Liver (tissue), 9 donors: ENCODE measurements around the gene CXCR6. TPM values are rescaled to one million over a fixed set of nuclear protein-coding genes. Genes with fewer than 3 reads are reported as not detected.
A peak's percentile ranks its signal among the peaks of the same experiment; 100 is the strongest.

ENCODE experiments used
- DNase-seq: peaks from one replicate; pipeline ENCODE4 v3.0.0-alpha.2; 2017; ENCODE audit warnings: low spot score
- H3K27ac ChIP-seq, 2 donors: one replicate each; pipeline ENCODE4 v1.7.0; 2013; ENCODE audit warnings: inconsistent platforms in 2 of 2, low read length in 2 of 2, control low read depth in 1 of 2, low read depth in 1 of 2, mild to moderate bottlenecking in 1 of 2
- H3K27me3 ChIP-seq, 4 donors: one replicate each; pipeline versions ENCODE4 v1.6.1 to v1.7.0; 2013; ENCODE audit warnings: low read length in 3 of 4, inconsistent platforms in 1 of 4, mild to moderate bottlenecking in 1 of 4, moderate library complexity in 1 of 4; ENCODE audit not compliant: control insufficient read depth in 4 of 4, insufficient read depth in 4 of 4
- H3K36me3 ChIP-seq, 4 donors: one replicate each; pipeline versions ENCODE4 v1.6.1 to v1.7.0; 2013; ENCODE audit warnings: low read length in 3 of 4, mild to moderate bottlenecking in 3 of 4, low read depth in 1 of 4, moderate library complexity in 1 of 4; ENCODE audit not compliant: control insufficient read depth in 4 of 4, insufficient read depth in 3 of 4
- H3K4me1 ChIP-seq, 4 donors: one replicate each; pipeline versions ENCODE4 v1.6.1 to v1.7.0; 2013; ENCODE audit warnings: low read length in 3 of 4, mild to moderate bottlenecking in 3 of 4, moderate library complexity in 1 of 4; ENCODE audit not compliant: control insufficient read depth in 4 of 4, insufficient read depth in 4 of 4
- H3K4me3 ChIP-seq, 3 donors: one replicate each; pipeline versions ENCODE4 v1.6.1 to v1.7.0; 2013; ENCODE audit warnings: low read length in 3 of 3, control low read depth in 1 of 3, low read depth in 1 of 3, mild to moderate bottlenecking in 1 of 3
- H3K9ac ChIP-seq, 2 donors: one replicate each; pipeline ENCODE4 v1.7.0; 2013; ENCODE audit warnings: low read length in 2 of 2, mild to moderate bottlenecking in 2 of 2, moderate library complexity in 2 of 2, control low read depth in 1 of 2, low read depth in 1 of 2
- H3K9me3 ChIP-seq, 4 donors: one replicate each; pipeline versions ENCODE4 v1.6.1 to v1.7.0; 2013; ENCODE audit warnings: low read length in 3 of 4; ENCODE audit not compliant: control insufficient read depth in 4 of 4
- EGR1 ChIP-seq, 2 donors: IDR thresholded peaks; 2 replicates each; pipeline ENCODE4 v1.6.1; 2016 to 2018; ENCODE audit warnings: antibody characterized with exemption in 2 of 2, low read depth in 2 of 2
- FOXA1 ChIP-seq: IDR thresholded peaks from 2 replicates; pipeline ENCODE4 v1.6.1; 2016; ENCODE audit warnings: antibody characterized with exemption
- FOXA2 ChIP-seq: IDR thresholded peaks from 2 replicates; pipeline ENCODE4 v1.6.1; 2016; ENCODE audit warnings: antibody characterized with exemption
- GABPA ChIP-seq, 2 donors: IDR thresholded peaks in 1 of 2; conservative IDR thresholded peaks in 1 of 2; 2 replicates each; pipeline ENCODE4 v1.6.1; 2016; ENCODE audit warnings: antibody characterized with exemption in 2 of 2, mild to moderate bottlenecking in 1 of 2, moderate library complexity in 1 of 2
- HNF4A ChIP-seq, 2 donors: conservative IDR thresholded peaks; 2 replicates each; pipeline ENCODE4 v1.6.1; 2016; ENCODE audit warnings: antibody characterized with exemption in 2 of 2, mild to moderate bottlenecking in 2 of 2
- HNF4G ChIP-seq: IDR thresholded peaks from 2 replicates; pipeline ENCODE4 v1.6.1; 2016; ENCODE audit warnings: antibody characterized with exemption
- JUND ChIP-seq, 2 donors: IDR thresholded peaks; 2 replicates each; pipeline ENCODE4 v1.6.1; 2016; ENCODE audit warnings: antibody characterized with exemption in 2 of 2
- NR2F2 ChIP-seq: IDR thresholded peaks from 2 replicates; pipeline ENCODE4 v1.6.1; 2016; ENCODE audit warnings: antibody characterized with exemption
- RAD21 ChIP-seq, 2 donors: IDR thresholded peaks; 2 replicates each; pipeline ENCODE4 v1.6.1; 2016; ENCODE audit warnings: antibody characterized with exemption in 2 of 2, mild to moderate bottlenecking in 2 of 2
- REST ChIP-seq: IDR thresholded peaks from 2 replicates; pipeline ENCODE4 v1.6.1; 2016; ENCODE audit warnings: antibody characterized with exemption, mild to moderate bottlenecking
- RXRA ChIP-seq, 2 donors: IDR thresholded peaks; 2 replicates each; pipeline ENCODE4 v1.6.1; 2017 to 2018; ENCODE audit warnings: antibody characterized with exemption in 2 of 2, mild to moderate bottlenecking in 1 of 2
- SP1 ChIP-seq: IDR thresholded peaks from 2 replicates; pipeline ENCODE4 v1.6.1; 2018; ENCODE audit warnings: antibody characterized with exemption, mild to moderate bottlenecking
- TAF1 ChIP-seq: conservative IDR thresholded peaks from 2 replicates; pipeline ENCODE4 v1.6.1; 2016; ENCODE audit warnings: antibody characterized with exemption, mild to moderate bottlenecking
- YY1 ChIP-seq: IDR thresholded peaks from 2 replicates; pipeline ENCODE4 v1.6.1; 2016; ENCODE audit warnings: antibody characterized with exemption, mild to moderate bottlenecking
- ZBTB33 ChIP-seq: IDR thresholded peaks from 2 replicates; pipeline ENCODE4 v1.6.1; 2016; ENCODE audit warnings: antibody characterized with exemption
- WGBS: extraction: QIAGEN DNeasy Blood & Tissue Kit; methylation state at CpG from one replicate; pipeline ENCODE4 v1.1.7; 2013; 5-methylcytosine and 5-hydroxymethylcytosine counted together
- polyA plus RNA-seq, 2 donors: library from polyadenylated mRNA; stranded (reverse) in 1 of 2; unstranded in 1 of 2; fragments of 200-250 nt in 1 of 2; fragments of >200 nt in 1 of 2; fragmentation: Nextera tagmentation in 1 of 2; extraction: Ambion mirVana in 1 of 2; gene quantifications; one replicate each; pipeline versions ENCODE4 v1.2.1 to v1.2.3, GENCODE V29; 2013 to 2015
- total RNA-seq, 2 donors: library from RNA; depleted of rRNA; stranded (reverse); fragments of >200 nt; gene quantifications; one replicate each; pipeline ENCODE4 v1.2.3, GENCODE V29; 2014
- TF ChIP-seq, protein P1 (sequence below): IDR thresholded peaks from 2 replicates; pipeline ENCODE4 v1.6.1; 2016; ENCODE audit warnings: antibody characterized with exemption
- TF ChIP-seq, protein P2 (sequence below): fragments of 150-350 bp; IDR thresholded peaks from 2 replicates; pipeline ENCODE4 v1.5.1; 2017; ENCODE audit warnings: improper control_type of control experiment, low read depth, low read length; ENCODE audit not compliant: missing input control
- donor health status: healthy.
- donor health status: healthy.
- donor health status: healthy.
- donor health status: healthy.
- donor health status: healthy.

Gene CXCR6
- total and polyA plus RNA-seq, 4 donors, result 0.60 to 2.9 (median 0.96) TPM

GRCh38 chr3:45904931-45905330 is 38.3 kb upstream of the CXCR6 start:
- no peak overlapping the region for H3K9ac ChIP-seq
- H3K9me3 ChIP-seq, result peaks cover 0 to 2% (median 0%) of the 10 kb centered on the region in 4 donors
- DNase-seq, result no peak
- H3K27me3 ChIP-seq, result no peaks in the 10 kb centered on the region
- peaks cover 0 to 2% (median 0%) of the 10 kb centered on the region in 4 donors for H3K36me3 ChIP-seq
- H3K4me3 ChIP-seq, result no peak overlapping the region
- H3K4me1 ChIP-seq, result no peaks in the 10 kb centered on the region
- WGBS, result 87% methylated on average over 3 of the region's 3 CpGs
- H3K27ac ChIP-seq, result no peak overlapping the region
- TF ChIP-seq, protein P1, sequence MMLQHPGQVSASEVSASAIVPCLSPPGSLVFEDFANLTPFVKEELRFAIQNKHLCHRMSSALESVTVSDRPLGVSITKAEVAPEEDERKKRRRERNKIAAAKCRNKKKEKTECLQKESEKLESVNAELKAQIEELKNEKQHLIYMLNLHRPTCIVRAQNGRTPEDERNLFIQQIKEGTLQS, result no peak
- TF ChIP-seq RAD21 (IDR thresholded peaks at IDR 0.05), result no peak
- no peak for TF ChIP-seq NR2F2
- no peak for TF ChIP-seq RXRA (IDR thresholded peaks at IDR 0.05)
- no peak for TF ChIP-seq JUND (IDR thresholded peaks at IDR 0.05)
- TF ChIP-seq GABPA (IDR thresholded peaks at IDR 0.05 in 1 of 2, conservative IDR thresholded peaks at IDR 0.05 in 1 of 2), result no peak

DNA sequence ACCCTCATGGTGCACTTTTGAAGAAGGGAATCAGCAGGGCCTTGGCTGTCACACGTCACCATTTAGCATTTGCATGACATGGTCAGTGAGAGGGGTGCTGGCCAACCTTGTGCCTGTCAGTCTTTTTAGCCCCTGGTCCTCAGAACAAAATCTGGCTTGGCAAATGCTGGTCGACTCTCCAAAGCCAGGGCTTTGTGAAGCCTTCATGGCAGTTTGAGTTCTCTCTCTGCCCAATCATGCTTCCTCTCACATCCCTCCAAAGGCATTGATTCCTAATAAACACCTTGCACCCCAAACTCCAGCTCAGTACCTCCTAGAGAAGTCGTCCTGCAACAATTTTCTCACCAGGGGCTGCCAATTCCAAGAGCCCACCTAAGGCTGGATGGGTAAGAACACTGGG is 37.5 kb upstream of the CXCR6 start:
- Histone ChIP-seq H3K4me3 (no peak overlapping the region), H3K9me3 (peaks cover 0 to 2% (median 0%) of the 10 kb centered on the region in 4 donors)
- 95% methylated on average over 3 of the region's 3 CpGs for WGBS

DNA sequence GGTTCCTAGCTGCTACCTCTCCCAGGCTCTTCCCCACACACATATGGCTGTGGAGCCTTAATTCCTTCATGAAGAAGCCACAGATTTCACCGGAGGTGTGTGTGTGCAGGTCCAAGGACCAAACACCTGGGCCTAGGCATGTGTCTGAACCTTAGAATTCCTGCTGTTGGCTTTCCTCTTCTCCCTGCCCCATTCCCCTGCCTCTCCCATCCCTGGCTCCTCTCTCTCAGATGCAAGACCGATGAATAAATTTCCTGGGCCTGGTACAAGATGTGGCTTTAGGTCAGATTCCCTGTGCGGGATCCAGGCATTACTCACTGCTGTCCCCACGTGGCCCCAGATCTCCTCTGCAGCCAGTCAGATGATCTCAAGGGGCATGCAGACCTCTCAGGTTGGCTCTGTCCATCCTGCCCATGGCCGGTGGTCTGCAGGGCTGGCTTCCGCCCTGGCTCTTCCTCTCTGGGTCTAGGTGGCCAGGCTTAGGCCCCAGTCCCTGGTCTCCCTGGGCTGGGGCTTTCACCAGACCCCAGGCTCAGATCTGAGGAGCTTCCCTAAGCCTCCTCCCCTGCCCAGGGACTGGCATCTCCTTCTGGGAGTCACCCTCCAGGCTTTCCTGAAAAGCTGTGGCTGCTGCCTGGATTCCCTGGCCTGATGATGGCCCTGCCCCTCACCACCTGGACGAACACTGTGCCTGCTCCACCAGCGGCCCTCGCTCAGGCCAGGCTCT is 36.4 kb upstream of the CXCR6 start:
- Histone ChIP-seq H3K27ac (no peak overlapping the region), H3K36me3 (peaks cover 0 to 2% (median 0%) of the 10 kb centered on the region in 4 donors), H3K4me1 (no peaks in the 10 kb centered on the region), H3K4me3 (no peak overlapping the region), H3K27me3 (no peaks in the 10 kb centered on the region), H3K9ac (no peak overlapping the region), H3K9me3 (peaks cover 0 to 2% (median 0%) of the 10 kb centered on the region in 4 donors)
- 88% methylated on average over 9 of the region's 9 CpGs for WGBS
- TF ChIP-seq REST, result no peak
- no peak for TF ChIP-seq JUND (IDR thresholded peaks at IDR 0.05)
- TF ChIP-seq ZBTB33, result no peak
- TF ChIP-seq SP1, result no peak
- no peak for TF ChIP-seq EGR1 (IDR thresholded peaks at IDR 0.05; ENCODE audit: low read depth in 2 of 2)
- TF ChIP-seq HNF4A (conservative IDR thresholded peaks at IDR 0.05), result no peak
- TF ChIP-seq, protein P1, result no peak
- TF ChIP-seq, protein P2, sequence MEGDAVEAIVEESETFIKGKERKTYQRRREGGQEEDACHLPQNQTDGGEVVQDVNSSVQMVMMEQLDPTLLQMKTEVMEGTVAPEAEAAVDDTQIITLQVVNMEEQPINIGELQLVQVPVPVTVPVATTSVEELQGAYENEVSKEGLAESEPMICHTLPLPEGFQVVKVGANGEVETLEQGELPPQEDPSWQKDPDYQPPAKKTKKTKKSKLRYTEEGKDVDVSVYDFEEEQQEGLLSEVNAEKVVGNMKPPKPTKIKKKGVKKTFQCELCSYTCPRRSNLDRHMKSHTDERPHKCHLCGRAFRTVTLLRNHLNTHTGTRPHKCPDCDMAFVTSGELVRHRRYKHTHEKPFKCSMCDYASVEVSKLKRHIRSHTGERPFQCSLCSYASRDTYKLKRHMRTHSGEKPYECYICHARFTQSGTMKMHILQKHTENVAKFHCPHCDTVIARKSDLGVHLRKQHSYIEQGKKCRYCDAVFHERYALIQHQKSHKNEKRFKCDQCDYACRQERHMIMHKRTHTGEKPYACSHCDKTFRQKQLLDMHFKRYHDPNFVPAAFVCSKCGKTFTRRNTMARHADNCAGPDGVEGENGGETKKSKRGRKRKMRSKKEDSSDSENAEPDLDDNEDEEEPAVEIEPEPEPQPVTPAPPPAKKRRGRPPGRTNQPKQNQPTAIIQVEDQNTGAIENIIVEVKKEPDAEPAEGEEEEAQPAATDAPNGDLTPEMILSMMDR, result peak; percentile 10
- TF ChIP-seq HNF4G, result no peak
- no peak for TF ChIP-seq YY1
- TF ChIP-seq RAD21 (IDR thresholded peaks at IDR 0.05), result peak in 1 of 2 donors; percentile 45
- TF ChIP-seq FOXA2, result no peak
- TF ChIP-seq TAF1, result no peak
- no peak for TF ChIP-seq FOXA1
- no peak for TF ChIP-seq NR2F2
- peak; percentile 44 for DNase-seq

More for the DNA sequence above, 37.5 kb upstream of the CXCR6 start:
- no peak for DNase-seq
- H3K4me1 ChIP-seq, result no peaks in the 10 kb centered on the region
- H3K27me3 ChIP-seq, result no peaks in the 10 kb centered on the region
- no peak overlapping the region for H3K9ac ChIP-seq
- peaks cover 0 to 2% (median 0%) of the 10 kb centered on the region in 4 donors for H3K36me3 ChIP-seq
- TF ChIP-seq FOXA2 (no peak), FOXA1 (no peak), SP1 (no peak)
- H3K27ac ChIP-seq, result no peak overlapping the region
